Choroid plexus epithelial cell (primary cell): Measurements from ENCODE around the gene CBX5.
A peak's percentile ranks its signal among the peaks of the same experiment; 100 is the strongest.
"Not testable (repeated sequence)": the region's sequence is repeated elsewhere in the genome, so short reads cannot be mapped to it uniquely, and the experiment has no call there.

Experiments used
- DNase-seq: peaks from one replicate; pipeline ENCODE4 v3.0.0-alpha.2; 2010; ENCODE audit warnings: low read depth
- H3K4me3 ChIP-seq: 2 replicates; pipeline ENCODE4 v1.5.1; 2011; ENCODE audit warnings: low read depth, mild to moderate bottlenecking, control low read depth, low read length, moderate library complexity
- CTCF ChIP-seq: conservative IDR thresholded peaks from 2 replicates; pipeline ENCODE4 v1.5.1; 2011; ENCODE audit warnings: low read depth, mild to moderate bottlenecking, control low read depth, inconsistent platforms, low read length, moderate library complexity

CBX5 gene

GRCh38 chr12:54239620-54240019 is 40.3 kb downstream of the CBX5 start:
- H3K4me3 ChIP-seq: no peak overlapping the region
- TF ChIP-seq CTCF: no peak
- no peak for DNase-seq

- H3K4me3 ChIP-seq: no peak overlapping the region
- no peak for TF ChIP-seq CTCF
- no peak for DNase-seq
Observed at GRCh38 chr12:54238531-54238930, 41.4 kb downstream of the CBX5 start.

- no peak overlapping the region for H3K4me3 ChIP-seq
- peak; percentile 38 for TF ChIP-seq CTCF
- DNase-seq: peak; percentile 70
Observed at GRCh38 chr12:54232790-54233189, 47.1 kb downstream of the CBX5 start.

- H3K4me3 ChIP-seq, DNase-seq: not testable (repeated sequence)
Observed at GRCh38 chr12:54231269-54231668, 48.7 kb downstream of the CBX5 start.

GRCh38 chr12:54230555-54230954 is 49.4 kb downstream of the CBX5 start:
- no peak for TF ChIP-seq CTCF
- H3K4me3 ChIP-seq: no peak overlapping the region

GRCh38 chr12:54229624-54230212 is 50.2 kb downstream of the CBX5 start:
- TF ChIP-seq CTCF: no peak
- DNase-seq: peak; percentile 85
- H3K4me3 ChIP-seq: no peak overlapping the region

More at GRCh38 chr12:54230555-54230954, 49.4 kb downstream of the CBX5 start:
- DNase-seq: no peak

GRCh38 chr12:54228471-54228870 is 51.5 kb downstream of the CBX5 start:
- no peak overlapping the region for H3K4me3 ChIP-seq
- DNase-seq: no peak
- no peak for TF ChIP-seq CTCF

GRCh38 chr12:54227927-54228326 is 52.0 kb downstream of the CBX5 start:
- H3K4me3 ChIP-seq, DNase-seq: not testable (repeated sequence)
